Keratinocyte (primary cell): ENCODE data around the gene CFAP20. TPM values are rescaled to one million over a fixed set of nuclear protein-coding genes. Genes with fewer than 3 reads are reported as not detected.

Experiments
- DNase-seq: peaks from one replicate; pipeline ENCODE4 v3.0.0-alpha.2; 2011; ENCODE audit warnings: low read depth, missing footprints, low spot score
- FAIRE-seq: peaks from 2 replicates; lab custom pipeline; 2011; peaks lifted over from hg19 to GRCh38; lab: Jason Lieb, UNC
- H2AFZ ChIP-seq: 2 replicates; pipeline ENCODE4 v1.6.0; 2012; ENCODE audit warnings: low read length, control low read depth, inconsistent platforms; ENCODE audit not compliant: control insufficient read depth
- H3K27ac ChIP-seq: 2 replicates; pipeline ENCODE4 v1.5.1; 2011; ENCODE audit warnings: low read length; ENCODE audit not compliant: control insufficient read depth, insufficient read depth
- H3K27me3 ChIP-seq: 3 replicates; pipeline ENCODE4 v1.6.0; 2011; ENCODE audit warnings: low read length; ENCODE audit not compliant: control insufficient read depth, insufficient read depth; ENCODE audit errors: extremely low read depth
- H3K36me3 ChIP-seq, 2 experiments: 2 replicates in 1 of 2; 3 replicates in 1 of 2; pipeline ENCODE4 v1.5.1; 2011; ENCODE audit warnings: low read length in 2 of 2, mild to moderate bottlenecking in 1 of 2; ENCODE audit not compliant: control insufficient read depth in 2 of 2, insufficient read depth in 2 of 2; ENCODE audit errors: extremely low read depth in 1 of 2
- H3K4me1 ChIP-seq: 3 replicates; pipeline ENCODE4 v1.5.1; 2011; ENCODE audit warnings: low read length; ENCODE audit not compliant: control insufficient read depth, insufficient read depth; ENCODE audit errors: extremely low read depth
- H3K4me2 ChIP-seq: 3 replicates; pipeline ENCODE4 v1.6.0; 2011; ENCODE audit warnings: low read depth, low read length; ENCODE audit not compliant: control insufficient read depth, insufficient read depth; ENCODE audit errors: extremely low read depth
- H3K4me3 ChIP-seq, 3 experiments: fragments of 200-600 bp in 1 of 3; sonication (generic) in 1 of 3; 2 replicates in 2 of 3; 3 replicates in 1 of 3; pipeline ENCODE4 v1.5.1; 2011 to 2016; ENCODE audit warnings: low read length in 3 of 3, mild to moderate bottlenecking in 3 of 3, control low read depth in 2 of 3, inconsistent platforms in 1 of 3, low read depth in 1 of 3, mixed read lengths in 1 of 3, mixed run types in 1 of 3, moderate library complexity in 1 of 3; ENCODE audit not compliant: control insufficient read depth in 2 of 3, insufficient read depth in 2 of 3; ENCODE audit errors: extremely low read depth in 1 of 3
- H3K79me2 ChIP-seq: 2 replicates; pipeline ENCODE4 v1.6.0; 2012; ENCODE audit warnings: low read length; ENCODE audit not compliant: control insufficient read depth, insufficient read depth
- H3K9ac ChIP-seq: 3 replicates; pipeline ENCODE4 v1.6.0; 2011; ENCODE audit warnings: low read length; ENCODE audit not compliant: control insufficient read depth, insufficient read depth; ENCODE audit errors: extremely low read depth
- H3K9me1 ChIP-seq: 3 replicates; pipeline ENCODE4 v1.6.0; 2011; ENCODE audit warnings: low read length; ENCODE audit not compliant: control insufficient read depth, insufficient read depth; ENCODE audit errors: extremely low read depth
- H3K9me3 ChIP-seq: 2 replicates; pipeline ENCODE4 v1.5.1; 2012; ENCODE audit warnings: low read depth, low read length; ENCODE audit not compliant: control insufficient read depth
- H4K20me1 ChIP-seq: 3 replicates; pipeline ENCODE4 v1.6.0; 2011; ENCODE audit warnings: low read length; ENCODE audit not compliant: control insufficient read depth, insufficient read depth; ENCODE audit errors: extremely low read depth
- EZH2 ChIP-seq: IDR thresholded peaks from one replicate; pipeline ENCODE4 v1.6.1; 2012; ENCODE audit warnings: inconsistent platforms, mild to moderate bottlenecking, low read length, moderate library complexity
- dilution Hi-C: fragments of 300-500 bp; cut with MboI; formaldehyde crosslinking; loops from one replicate; pipeline ENCODE4 v1.7.0; 2020; ENCODE audit warnings: low sequenced_read_pairs; ENCODE audit not compliant: extremely low pct_ligation_motif_present
- polyA plus RNA-seq, 5 experiments: library from polyadenylated mRNA; depleted of rRNA in 3 of 5; stranded (reverse) in 3 of 5; stranded (forward) in 1 of 5; unstranded in 1 of 5; fragments of >200 nt; gene quantifications; 1 replicate in 1 of 5; 2 replicates in 3 of 5; 3 replicates in 1 of 5; pipeline versions ENCODE4 v1.2.1 to v1.2.3, GENCODE V29; 2011 to 2012; ENCODE audit warnings: missing spikeins in 2 of 5, low read depth in 1 of 5, low replicate concordance in 1 of 5
- TF ChIP-seq, protein P1 (sequence below), 3 experiments: IDR thresholded peaks in 1 of 3; conservative IDR thresholded peaks in 1 of 3; optimal IDR thresholded peaks in 1 of 3; 2 replicates in 2 of 3; 3 replicates in 1 of 3; pipeline versions ENCODE3 to v1.5.1; 2011; ENCODE audit warnings: low read length in 3 of 3, mild to moderate bottlenecking in 3 of 3, moderate library complexity in 2 of 3, control low read depth in 1 of 3, inconsistent platforms in 1 of 3; ENCODE audit not compliant: insufficient read depth in 2 of 3; ENCODE audit errors: extremely low read depth in 1 of 3

Gene CFAP20
- polyA plus RNA-seq, 1 donor (not counting 4 experiments of a cell fraction or from before 2014, with no cell fraction given), result 52.0 TPM

DNA sequence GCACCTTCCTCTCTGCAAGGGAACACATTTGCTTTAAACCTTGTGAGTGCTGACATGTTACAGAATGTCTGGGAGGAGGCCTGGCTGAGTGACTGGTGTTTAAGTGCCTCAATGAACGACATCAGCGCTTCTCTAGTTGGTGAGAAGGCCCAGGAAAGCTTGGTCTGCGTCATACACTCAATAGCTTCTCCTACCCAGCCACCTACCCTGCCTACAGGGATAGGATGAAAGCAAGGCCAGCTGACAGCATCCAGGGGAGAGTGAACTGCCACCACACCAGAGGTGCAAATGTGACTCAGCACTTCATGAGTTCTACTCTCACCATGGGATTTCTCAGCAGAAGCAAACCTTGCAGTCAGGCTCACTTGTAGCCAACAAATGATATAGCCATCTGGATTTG lies 31.7 kb upstream of the CFAP20 start:
- Histone ChIP-seq H3K36me3 (peaks cover 24 to 36% of the 10 kb centered on the region in 2 experiments), H3K9me3 (no peaks in the 10 kb centered on the region), H3K9ac (no peak overlapping the region), H3K4me1 (no peaks in the 10 kb centered on the region), H3K27ac (no peak overlapping the region), H2AFZ (no peak overlapping the region), H3K4me3 (no peak overlapping the region), H3K4me2 (no peak overlapping the region), H3K79me2 (no peaks in the 10 kb centered on the region), H3K27me3 (no peaks in the 10 kb centered on the region), H4K20me1 (no peaks in the 10 kb centered on the region), H3K9me1 (no peaks in the 10 kb centered on the region)
- no peak for TF ChIP-seq EZH2
- TF ChIP-seq, protein P1, sequence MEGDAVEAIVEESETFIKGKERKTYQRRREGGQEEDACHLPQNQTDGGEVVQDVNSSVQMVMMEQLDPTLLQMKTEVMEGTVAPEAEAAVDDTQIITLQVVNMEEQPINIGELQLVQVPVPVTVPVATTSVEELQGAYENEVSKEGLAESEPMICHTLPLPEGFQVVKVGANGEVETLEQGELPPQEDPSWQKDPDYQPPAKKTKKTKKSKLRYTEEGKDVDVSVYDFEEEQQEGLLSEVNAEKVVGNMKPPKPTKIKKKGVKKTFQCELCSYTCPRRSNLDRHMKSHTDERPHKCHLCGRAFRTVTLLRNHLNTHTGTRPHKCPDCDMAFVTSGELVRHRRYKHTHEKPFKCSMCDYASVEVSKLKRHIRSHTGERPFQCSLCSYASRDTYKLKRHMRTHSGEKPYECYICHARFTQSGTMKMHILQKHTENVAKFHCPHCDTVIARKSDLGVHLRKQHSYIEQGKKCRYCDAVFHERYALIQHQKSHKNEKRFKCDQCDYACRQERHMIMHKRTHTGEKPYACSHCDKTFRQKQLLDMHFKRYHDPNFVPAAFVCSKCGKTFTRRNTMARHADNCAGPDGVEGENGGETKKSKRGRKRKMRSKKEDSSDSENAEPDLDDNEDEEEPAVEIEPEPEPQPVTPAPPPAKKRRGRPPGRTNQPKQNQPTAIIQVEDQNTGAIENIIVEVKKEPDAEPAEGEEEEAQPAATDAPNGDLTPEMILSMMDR (optimal IDR thresholded peaks at IDR 0.05 in 1 of 3, IDR thresholded peaks at IDR 0.05 in 1 of 3, conservative IDR thresholded peaks at IDR 0.05 in 1 of 3; ENCODE audit: extremely low read depth in 1 of 3, insufficient read depth in 2 of 3, low read length in 3 of 3), result no peak
- DNase-seq, result no peak
- FAIRE-seq, result no peak
- dilution Hi-C loops, result no loop called here

DNA sequence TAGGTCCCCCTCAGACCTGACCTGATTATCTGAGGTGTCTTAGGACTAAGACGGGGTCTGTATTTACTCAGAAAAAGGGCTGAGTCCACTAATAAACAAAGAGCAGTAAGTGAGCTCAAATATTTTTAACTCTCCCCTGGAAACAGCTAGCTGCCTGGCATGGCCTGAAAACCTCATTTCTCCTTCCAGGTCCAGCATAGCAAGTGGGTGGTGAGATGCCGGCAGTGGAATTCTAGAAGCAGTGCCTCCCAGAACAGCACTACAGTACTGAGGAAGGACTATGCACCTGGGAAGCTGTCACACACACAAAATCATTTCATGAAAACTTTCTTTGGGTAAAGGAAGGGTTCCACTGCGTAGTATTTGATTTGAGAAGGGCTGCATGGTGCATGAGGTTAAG lies 29.5 kb upstream of the CFAP20 start:
- H2AFZ ChIP-seq, result no peak overlapping the region
- H3K4me2 ChIP-seq, result no peak overlapping the region
- no peaks in the 10 kb centered on the region for H3K9me3 ChIP-seq
- dilution Hi-C loops, result no loop called here
- no peak for TF ChIP-seq EZH2
- TF ChIP-seq, protein P1 (optimal IDR thresholded peaks at IDR 0.05 in 1 of 3, IDR thresholded peaks at IDR 0.05 in 1 of 3, conservative IDR thresholded peaks at IDR 0.05 in 1 of 3; ENCODE audit: extremely low read depth in 1 of 3, insufficient read depth in 2 of 3, low read length in 3 of 3), result no peak
- peaks cover 15 to 26% of the 10 kb centered on the region in 2 experiments for H3K36me3 ChIP-seq
- H3K79me2 ChIP-seq, result no peaks in the 10 kb centered on the region
- H3K27me3 ChIP-seq, result no peaks in the 10 kb centered on the region
- no peaks in the 10 kb centered on the region for H4K20me1 ChIP-seq
- no peak overlapping the region for H3K27ac ChIP-seq
- no peak overlapping the region for H3K9ac ChIP-seq
- no peaks in the 10 kb centered on the region for H3K4me1 ChIP-seq
- no peak overlapping the region for H3K4me3 ChIP-seq
- no peak for FAIRE-seq
- DNase-seq, result no peak
- H3K9me1 ChIP-seq, result no peaks in the 10 kb centered on the region
